Measurements from ENCODE around the gene TANC1.
A peak's percentile ranks its signal among the peaks of the same experiment; 100 is the strongest.

TANC1 gene

DNA sequence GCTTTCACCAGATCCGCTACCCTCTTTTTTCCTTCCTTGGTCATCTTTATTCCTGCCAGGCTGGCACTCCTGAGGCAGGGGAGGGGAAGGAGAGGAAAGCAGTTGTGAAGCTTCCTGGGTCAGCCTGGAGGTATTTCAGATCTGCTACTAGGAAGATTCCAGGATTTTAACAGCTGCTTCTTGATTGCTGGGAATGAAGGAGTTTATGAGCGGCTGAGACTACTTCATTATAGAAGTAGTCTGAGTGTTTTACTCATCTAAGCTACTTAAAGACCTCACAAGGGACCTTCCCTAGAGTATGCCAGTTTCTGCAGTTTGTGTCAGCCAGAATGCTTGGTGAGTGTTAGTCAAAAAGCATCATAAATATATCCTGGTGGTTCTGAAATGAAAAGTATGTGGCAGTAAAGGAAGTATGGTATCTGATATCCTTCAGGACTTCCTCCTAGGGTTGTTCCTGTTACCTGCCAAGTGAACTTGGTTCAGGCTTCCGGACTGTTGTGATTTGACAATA, 1.9 kb downstream of the TANC1 start:
- no peaks in the 10 kb centered on the region for H3K9me3 ChIP-seq (ENCODE audit: control insufficient read depth in 1 of 2, low read length in 2 of 2)
- peaks cover 6 to 36% of the 10 kb centered on the region in 2 donors for H3K4me1 ChIP-seq (ENCODE audit: control insufficient read depth in 1 of 2, insufficient read depth in 2 of 2, low read length in 2 of 2)
- H3K27ac ChIP-seq (ENCODE audit: low read depth, low read length) = peak overlapping the region; percentile 81
- H3K4me3 ChIP-seq (ENCODE audit: low read depth in 1 of 2, low read length in 2 of 2) = peak overlapping the region; percentile 84 to 89
- H3K36me3 ChIP-seq (ENCODE audit: control insufficient read depth in 1 of 2, insufficient read depth in 2 of 2, low read length in 2 of 2) = no peaks in the 10 kb centered on the region
- no peaks in the 10 kb centered on the region for H3K27me3 ChIP-seq (ENCODE audit: control insufficient read depth in 1 of 2, insufficient read depth in 2 of 2, low read length in 2 of 2)
- H3K9ac ChIP-seq (ENCODE audit: low read depth in 1 of 2, low read length in 2 of 2) = peak overlapping the region; percentile 76 to 82

DNA sequence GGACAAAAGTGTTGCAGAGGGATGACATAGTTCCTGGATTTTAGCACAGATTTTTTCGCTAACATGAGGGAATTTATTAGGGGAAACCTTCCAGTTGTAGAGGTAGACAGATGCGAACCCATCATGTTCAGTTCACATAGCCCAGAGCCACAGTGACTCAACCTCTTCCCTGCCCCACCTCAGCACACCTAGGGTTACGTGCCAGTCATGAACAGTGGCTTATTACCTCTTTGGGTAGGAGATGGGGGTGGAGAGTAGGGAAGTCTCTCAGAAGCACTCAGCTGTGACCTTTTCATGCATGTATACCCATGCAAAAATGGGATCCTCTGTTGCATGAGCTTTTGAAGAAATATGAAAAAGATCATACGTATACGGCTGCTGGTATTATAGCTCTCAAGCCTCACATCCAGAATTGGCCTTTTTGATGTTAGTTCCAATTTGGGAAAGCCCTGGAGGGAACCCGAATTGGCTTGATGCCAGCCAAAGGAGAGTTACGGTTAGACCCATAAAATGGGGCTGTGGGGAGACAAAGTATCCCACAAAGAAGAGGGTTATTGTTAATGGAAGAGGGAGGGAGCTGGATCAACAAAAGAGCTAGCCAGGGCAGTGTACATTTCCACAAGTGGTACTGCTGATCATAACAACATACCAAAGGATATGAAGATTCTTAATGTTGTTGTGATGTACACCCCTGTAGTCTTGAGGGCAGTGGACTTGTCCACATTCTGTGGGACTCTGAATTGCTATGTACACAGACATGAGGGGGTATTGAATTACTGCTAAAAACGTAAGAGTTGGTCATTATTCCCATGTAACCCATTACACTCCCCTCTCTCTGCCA, 4.9 kb downstream of the TANC1 start:
- Histone ChIP-seq H3K4me3 (ENCODE audit: low read depth in 1 of 2, low read length in 2 of 2) (no peak overlapping the region), H3K4me1 (ENCODE audit: control insufficient read depth in 1 of 2, insufficient read depth in 2 of 2, low read length in 2 of 2) (peaks cover 6 to 32% of the 10 kb centered on the region in 2 donors), H3K27ac (ENCODE audit: low read depth, low read length) (no peak overlapping the region), H3K9ac (ENCODE audit: low read depth in 1 of 2, low read length in 2 of 2) (no peak overlapping the region), H3K36me3 (ENCODE audit: control insufficient read depth in 1 of 2, insufficient read depth in 2 of 2, low read length in 2 of 2) (no peaks in the 10 kb centered on the region), H3K9me3 (ENCODE audit: control insufficient read depth in 1 of 2, low read length in 2 of 2) (no peaks in the 10 kb centered on the region), H3K27me3 (ENCODE audit: control insufficient read depth in 1 of 2, insufficient read depth in 2 of 2, low read length in 2 of 2) (no peaks in the 10 kb centered on the region)

DNA sequence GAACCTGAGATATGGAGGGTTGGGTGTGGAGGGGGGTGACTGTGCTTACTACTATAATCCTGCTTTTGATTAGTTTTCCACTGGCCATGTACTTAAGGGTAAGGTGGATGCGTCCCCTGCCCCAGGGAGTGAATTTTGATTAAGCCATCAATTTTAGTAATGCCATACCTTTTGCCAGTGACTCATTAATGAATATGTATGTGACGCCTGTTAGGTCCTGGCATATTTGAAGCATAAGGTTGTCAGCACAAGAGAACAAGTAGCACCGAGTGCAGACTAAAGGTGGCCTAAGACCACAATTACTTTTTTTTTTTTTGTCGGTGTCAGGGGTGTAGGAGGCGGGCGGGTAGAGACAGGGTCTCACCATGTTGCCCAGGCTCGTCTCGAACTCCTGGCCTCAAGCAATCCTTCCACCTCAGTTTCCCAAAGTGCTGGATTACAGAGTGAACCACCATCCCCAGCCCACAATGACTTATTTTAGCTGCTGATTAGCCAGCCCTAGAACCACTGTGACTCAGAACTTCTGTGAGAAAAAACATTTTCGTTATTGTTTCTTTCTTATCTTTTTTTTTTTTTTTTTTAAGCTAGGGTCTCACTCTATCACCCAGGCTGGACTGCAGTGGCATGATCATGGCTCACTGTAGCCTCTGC, 7.0 kb downstream of the TANC1 start:
- Histone ChIP-seq H3K36me3 (ENCODE audit: control insufficient read depth in 1 of 2, insufficient read depth in 2 of 2, low read length in 2 of 2) (no peaks in the 10 kb centered on the region), H3K4me1 (ENCODE audit: control insufficient read depth in 1 of 2, insufficient read depth in 2 of 2, low read length in 2 of 2) (peaks cover 4 to 29% of the 10 kb centered on the region in 2 donors)

DNA sequence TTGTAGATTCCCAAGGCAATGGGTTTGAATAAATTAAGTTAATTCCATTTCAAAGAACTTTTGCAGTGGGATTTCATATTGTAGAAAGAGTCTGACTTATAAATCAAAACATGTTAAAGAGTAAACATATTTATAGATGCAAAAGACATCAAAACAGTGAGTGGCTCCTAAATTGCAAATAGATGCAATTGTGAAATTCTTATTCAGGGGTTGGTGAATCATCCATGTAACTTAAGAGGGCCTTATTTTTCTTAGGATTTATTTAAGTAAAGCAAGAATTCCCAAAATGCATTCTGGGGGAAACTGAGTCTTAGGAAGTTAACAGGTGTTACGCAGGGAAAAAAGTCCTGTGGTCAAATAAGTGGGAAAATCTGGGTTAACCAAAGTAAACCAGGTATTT, 11.3 kb downstream of the TANC1 start:
- no peaks in the 10 kb centered on the region for H3K36me3 ChIP-seq (ENCODE audit: control insufficient read depth in 1 of 2, insufficient read depth in 2 of 2, low read length in 2 of 2)
- H3K9me3 ChIP-seq (ENCODE audit: control insufficient read depth in 1 of 2, low read length in 2 of 2) = no peaks in the 10 kb centered on the region
- no peaks in the 10 kb centered on the region for H3K27me3 ChIP-seq (ENCODE audit: control insufficient read depth in 1 of 2, insufficient read depth in 2 of 2, low read length in 2 of 2)
- no peak overlapping the region for H3K9ac ChIP-seq (ENCODE audit: low read depth in 1 of 2, low read length in 2 of 2)
- no peak overlapping the region for H3K27ac ChIP-seq (ENCODE audit: low read depth, low read length)
- H3K4me1 ChIP-seq (ENCODE audit: control insufficient read depth in 1 of 2, insufficient read depth in 2 of 2, low read length in 2 of 2) = peaks cover 3 to 12% of the 10 kb centered on the region in 2 donors
- no peak overlapping the region for H3K4me3 ChIP-seq (ENCODE audit: low read depth in 1 of 2, low read length in 2 of 2)

More for the DNA sequence above, 7.0 kb downstream of the TANC1 start:
- no peaks in the 10 kb centered on the region for H3K9me3 ChIP-seq (ENCODE audit: control insufficient read depth in 1 of 2, low read length in 2 of 2)
- H3K4me3 ChIP-seq (ENCODE audit: low read depth in 1 of 2, low read length in 2 of 2) = no peak overlapping the region
- H3K27ac ChIP-seq (ENCODE audit: low read depth, low read length) = no peak overlapping the region
- H3K9ac ChIP-seq (ENCODE audit: low read depth in 1 of 2, low read length in 2 of 2) = no peak overlapping the region
- H3K27me3 ChIP-seq (ENCODE audit: control insufficient read depth in 1 of 2, insufficient read depth in 2 of 2, low read length in 2 of 2) = no peaks in the 10 kb centered on the region

DNA sequence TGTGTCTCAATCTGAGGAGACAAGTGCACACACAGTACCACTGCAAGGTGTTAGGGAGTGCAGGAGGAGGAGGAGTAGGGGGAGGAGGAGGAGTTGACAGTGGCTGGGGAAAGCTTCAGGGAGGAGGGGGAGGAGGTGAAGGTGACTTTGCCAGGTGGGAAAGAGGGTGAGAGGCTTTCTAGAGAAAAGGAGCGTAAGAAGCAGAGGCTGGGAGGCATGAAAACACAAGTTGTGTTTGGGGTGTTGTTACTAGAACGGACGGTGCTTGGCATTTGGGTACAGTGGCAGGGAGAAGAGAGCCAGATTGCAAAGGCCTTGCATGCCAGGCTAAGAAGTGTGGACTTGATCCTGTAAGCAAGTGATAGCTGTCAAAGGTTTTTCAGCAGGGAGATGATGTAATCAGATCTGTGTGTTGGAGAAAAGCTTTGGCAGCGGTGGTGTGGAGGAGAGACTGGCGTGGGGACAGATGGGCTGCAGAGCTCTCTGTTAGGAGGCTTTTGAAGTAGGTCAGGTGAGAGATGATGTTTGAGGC, 16.2 kb downstream of the TANC1 start:
- no peak overlapping the region for H3K9ac ChIP-seq (ENCODE audit: low read depth in 1 of 2, low read length in 2 of 2)
- H3K4me3 ChIP-seq (ENCODE audit: low read depth in 1 of 2, low read length in 2 of 2) = no peak overlapping the region
- peaks cover 4 to 17% of the 10 kb centered on the region in 2 donors for H3K4me1 ChIP-seq (ENCODE audit: control insufficient read depth in 1 of 2, insufficient read depth in 2 of 2, low read length in 2 of 2)
- H3K27me3 ChIP-seq (ENCODE audit: control insufficient read depth in 1 of 2, insufficient read depth in 2 of 2, low read length in 2 of 2) = no peaks in the 10 kb centered on the region
- H3K9me3 ChIP-seq (ENCODE audit: control insufficient read depth in 1 of 2, low read length in 2 of 2) = no peaks in the 10 kb centered on the region
- no peak overlapping the region for H3K27ac ChIP-seq (ENCODE audit: low read depth, low read length)
- H3K36me3 ChIP-seq (ENCODE audit: control insufficient read depth in 1 of 2, insufficient read depth in 2 of 2, low read length in 2 of 2) = no peaks in the 10 kb centered on the region

DNA sequence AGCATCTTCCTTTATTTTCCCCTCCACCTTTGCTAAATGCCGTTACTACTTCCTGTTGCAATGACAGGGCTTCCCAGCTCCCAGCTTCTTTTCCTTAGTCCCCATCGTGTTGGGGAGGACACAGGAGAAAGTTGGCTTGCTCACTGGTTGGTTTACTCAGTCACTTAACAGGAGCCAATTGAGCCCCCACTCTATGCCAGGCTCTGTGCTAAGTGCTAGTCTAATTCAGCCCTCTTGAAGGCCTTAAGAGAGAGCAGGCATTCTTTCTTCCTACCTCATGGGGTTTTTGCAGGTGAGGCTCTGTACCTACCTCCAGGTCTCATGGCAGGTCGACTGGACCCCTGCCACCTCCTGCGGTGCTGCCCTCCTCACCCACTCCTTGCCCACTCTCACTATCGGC, 20.1 kb downstream of the TANC1 start:
- H3K27ac ChIP-seq (ENCODE audit: low read depth, low read length) = no peak overlapping the region
- H3K9me3 ChIP-seq (ENCODE audit: control insufficient read depth in 1 of 2, low read length in 2 of 2) = no peaks in the 10 kb centered on the region
- H3K9ac ChIP-seq (ENCODE audit: low read depth in 1 of 2, low read length in 2 of 2) = no peak overlapping the region
- H3K4me3 ChIP-seq (ENCODE audit: low read depth in 1 of 2, low read length in 2 of 2) = no peak overlapping the region
- peaks cover 4 to 9% of the 10 kb centered on the region in 2 donors for H3K4me1 ChIP-seq (ENCODE audit: control insufficient read depth in 1 of 2, insufficient read depth in 2 of 2, low read length in 2 of 2)
- no peaks in the 10 kb centered on the region for H3K36me3 ChIP-seq (ENCODE audit: control insufficient read depth in 1 of 2, insufficient read depth in 2 of 2, low read length in 2 of 2)
- no peaks in the 10 kb centered on the region for H3K27me3 ChIP-seq (ENCODE audit: control insufficient read depth in 1 of 2, insufficient read depth in 2 of 2, low read length in 2 of 2)

DNA sequence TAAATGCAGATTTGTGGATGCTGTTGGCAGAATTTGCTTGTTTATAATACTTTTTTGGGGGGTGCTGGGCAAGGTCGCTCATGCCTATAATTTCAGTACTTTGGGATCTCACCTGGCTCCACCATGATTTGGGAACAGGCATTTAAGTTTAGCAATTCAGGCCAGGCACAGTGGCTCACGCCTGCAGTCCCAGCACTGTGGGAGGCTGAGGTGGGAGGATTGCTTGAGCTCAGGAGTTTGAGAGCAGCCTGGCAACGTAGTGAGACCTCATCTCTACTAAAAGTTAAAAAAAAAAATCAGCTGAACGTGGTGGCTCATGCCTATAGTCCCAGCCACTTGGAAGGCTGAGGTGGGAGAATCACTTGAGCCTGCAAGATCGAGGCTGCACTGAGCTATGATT, 20.7 kb downstream of the TANC1 start:
- Histone ChIP-seq H3K4me1 (ENCODE audit: control insufficient read depth in 1 of 2, insufficient read depth in 2 of 2, low read length in 2 of 2) (peaks cover 4 to 13% of the 10 kb centered on the region in 2 donors), H3K9ac (ENCODE audit: low read depth in 1 of 2, low read length in 2 of 2) (no peak overlapping the region), H3K36me3 (ENCODE audit: control insufficient read depth in 1 of 2, insufficient read depth in 2 of 2, low read length in 2 of 2) (no peaks in the 10 kb centered on the region), H3K27me3 (ENCODE audit: control insufficient read depth in 1 of 2, insufficient read depth in 2 of 2, low read length in 2 of 2) (no peaks in the 10 kb centered on the region), H3K9me3 (ENCODE audit: control insufficient read depth in 1 of 2, low read length in 2 of 2) (no peaks in the 10 kb centered on the region), H3K4me3 (ENCODE audit: low read depth in 1 of 2, low read length in 2 of 2) (no peak overlapping the region), H3K27ac (ENCODE audit: low read depth, low read length) (no peak overlapping the region)

DNA sequence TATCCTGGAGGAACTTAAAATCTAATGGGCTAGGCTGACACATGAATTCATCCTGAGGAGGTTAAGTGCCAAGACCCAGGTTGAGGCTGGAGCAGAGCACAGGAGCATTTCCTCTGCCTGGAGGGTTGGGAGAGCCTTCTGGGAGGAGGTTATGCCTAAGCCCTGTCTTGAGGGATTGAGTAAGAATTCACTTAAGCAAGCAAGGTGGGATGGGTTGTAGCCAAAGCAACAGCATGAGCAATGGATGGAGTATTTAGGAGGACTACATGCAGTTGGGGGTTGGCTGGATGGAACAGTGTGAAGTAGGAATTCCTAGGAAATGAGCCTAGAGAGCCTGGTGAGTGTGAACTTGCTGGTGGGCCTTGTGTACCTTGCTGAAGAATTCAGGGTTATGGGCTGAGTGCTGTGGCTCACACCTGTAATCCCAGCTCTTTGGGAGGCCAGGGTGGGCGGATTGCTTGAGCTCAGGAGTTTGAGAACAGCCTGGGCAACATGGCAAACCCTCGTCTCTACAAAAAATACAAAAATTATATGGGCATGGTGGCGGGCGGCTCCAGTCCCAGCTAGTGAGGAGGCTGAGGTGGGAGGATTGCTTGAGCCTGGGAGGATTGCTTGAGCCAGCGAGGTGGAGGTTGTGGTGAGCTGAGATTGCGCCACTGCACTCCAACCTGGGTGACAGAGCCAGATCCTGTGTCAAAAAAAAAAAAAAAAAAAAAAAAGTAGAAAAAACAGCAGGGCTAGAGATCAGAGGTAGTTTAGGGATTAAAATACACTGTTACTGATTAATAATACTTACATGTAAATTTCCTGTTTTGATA, 22.2 kb downstream of the TANC1 start:
- no peaks in the 10 kb centered on the region for H3K36me3 ChIP-seq (ENCODE audit: control insufficient read depth in 1 of 2, insufficient read depth in 2 of 2, low read length in 2 of 2)
- no peak overlapping the region for H3K4me3 ChIP-seq (ENCODE audit: low read depth in 1 of 2, low read length in 2 of 2)
- no peaks in the 10 kb centered on the region for H3K9me3 ChIP-seq (ENCODE audit: control insufficient read depth in 1 of 2, low read length in 2 of 2)
- no peak overlapping the region for H3K27ac ChIP-seq (ENCODE audit: low read depth, low read length)
- H3K9ac ChIP-seq (ENCODE audit: low read depth in 1 of 2, low read length in 2 of 2) = no peak overlapping the region
- H3K4me1 ChIP-seq (ENCODE audit: control insufficient read depth in 1 of 2, insufficient read depth in 2 of 2, low read length in 2 of 2) = peaks cover 0 to 16% of the 10 kb centered on the region in 2 donors
- no peaks in the 10 kb centered on the region for H3K27me3 ChIP-seq (ENCODE audit: control insufficient read depth in 1 of 2, insufficient read depth in 2 of 2, low read length in 2 of 2)

DNA sequence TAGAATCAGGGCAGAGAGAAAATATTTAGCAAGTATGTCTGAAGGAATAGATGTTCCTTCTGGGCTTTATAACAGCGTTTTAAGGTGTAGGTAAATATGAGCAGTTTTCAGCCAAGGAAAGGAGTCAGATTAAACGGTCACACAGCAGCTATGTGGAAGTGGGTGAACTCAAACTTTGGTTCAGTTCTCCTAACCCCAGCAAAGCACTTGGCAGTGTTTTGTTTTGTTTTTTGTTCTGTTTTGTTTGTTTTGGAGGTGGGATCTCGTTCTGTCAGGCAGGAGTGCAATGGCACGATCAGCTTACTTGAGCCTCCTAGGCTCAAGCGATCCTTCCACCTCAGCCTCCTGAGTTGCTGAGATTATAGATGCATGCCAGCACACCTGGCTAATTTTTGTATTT, 24.6 kb downstream of the TANC1 start:
- Histone ChIP-seq H3K9ac (ENCODE audit: low read depth in 1 of 2, low read length in 2 of 2) (no peak overlapping the region), H3K4me1 (ENCODE audit: control insufficient read depth in 1 of 2, insufficient read depth in 2 of 2, low read length in 2 of 2) (peaks cover 0 to 21% of the 10 kb centered on the region in 2 donors), H3K36me3 (ENCODE audit: control insufficient read depth in 1 of 2, insufficient read depth in 2 of 2, low read length in 2 of 2) (no peaks in the 10 kb centered on the region), H3K4me3 (ENCODE audit: low read depth in 1 of 2, low read length in 2 of 2) (no peak overlapping the region), H3K27me3 (ENCODE audit: control insufficient read depth in 1 of 2, insufficient read depth in 2 of 2, low read length in 2 of 2) (no peaks in the 10 kb centered on the region), H3K27ac (ENCODE audit: low read depth, low read length) (no peak overlapping the region), H3K9me3 (ENCODE audit: control insufficient read depth in 1 of 2, low read length in 2 of 2) (no peaks in the 10 kb centered on the region)

All from duodenal mucosa (tissue), 2 donors.